Psoas muscle (tissue), 8 donors: ENCODE measurements around the gene KCNJ8. TPM values are rescaled to one million over a fixed set of nuclear protein-coding genes. Genes with fewer than 3 reads are reported as not detected.

Experiments
- ATAC-seq, 4 donors: fragments of 200-7000 bp; cut with Tn5 transposase; one replicate each; pipeline ENCODE4 v1.9.1; 2020; ENCODE audit warnings: moderate library complexity in 3 of 4, mild to moderate bottlenecking in 2 of 4
- DNase-seq, 2 donors: peaks; one replicate each; pipeline ENCODE4 v3.0.0-alpha.2; 2020
- H3K27ac ChIP-seq: fragments of 200-600 bp; one replicate; pipeline ENCODE4 v1.8.0; 2022
- H3K27me3 ChIP-seq, 3 donors: fragments of 200-600 bp in 1 of 3; one replicate each; pipeline versions ENCODE4 v1.6.1 to v1.8.0; 2013 to 2022; ENCODE audit warnings: low read length in 2 of 3, mild to moderate bottlenecking in 2 of 3, moderate library complexity in 1 of 3; ENCODE audit not compliant: insufficient read depth in 3 of 3
- H3K36me3 ChIP-seq, 2 donors: fragments of 200-600 bp in 1 of 2; one replicate each; pipeline versions ENCODE4 v1.6.1 to v1.8.0; 2013 to 2022; ENCODE audit warnings: low read depth in 1 of 2, mild to moderate bottlenecking in 1 of 2, moderate library complexity in 1 of 2; ENCODE audit not compliant: insufficient read depth in 1 of 2
- H3K4me1 ChIP-seq: fragments of 200-600 bp; one replicate; pipeline ENCODE4 v1.8.0; 2022
- H3K4me3 ChIP-seq: fragments of 200-600 bp; one replicate; pipeline ENCODE4 v1.8.0; 2022; ENCODE audit warnings: mild to moderate bottlenecking
- H3K9me3 ChIP-seq: fragments of 200-600 bp; one replicate; pipeline ENCODE4 v1.8.0; 2022
- CTCF ChIP-seq: fragments of 200-600 bp; IDR thresholded peaks from one replicate; pipeline ENCODE4 v1.8.0; 2022; ENCODE audit warnings: antibody characterized with exemption
- WGBS, 3 donors: extraction: QIAGEN DNeasy Blood & Tissue Kit; methylation state at CpG; one replicate each; pipeline versions ENCODE4 v1.1.6 to v1.1.7; 2013; 5-methylcytosine and 5-hydroxymethylcytosine counted together
- intact Hi-C, 2 donors: fragments of 100-400 bp; cut with DNase I; formaldehyde crosslinking; loops; one replicate each; pipeline versions ENCODE4 v1.11.0 to v1.14.2; 2022
- polyA plus RNA-seq, 3 donors: library from polyadenylated mRNA; stranded (reverse); fragments of 200-250 nt; gene quantifications; one replicate each; pipeline ENCODE4 v1.2.3, GENCODE V29; 2013
- total RNA-seq, 4 donors: library from RNA; stranded (reverse); fragmentation: NEBNext Ultra II Directional in 2 of 4; extraction: Animal tissue kit (Norgen Biotek cat#: 25700) in 2 of 4; gene quantifications; one replicate each; pipeline versions ENCODE4 v1.2.1 to v1.2.4, GENCODE V29; 2021 to 2023
- donor health status: healthy with polysubstance abuse.
- donor health status: DM: no; HTN: no; CAD: no; lungs with moderate emphysema.
- donor health status: Bipolar disorder and iron deficiency.
- donor health status: healthy.
- donor health status: DM: yes; HTN: yes; CAD: no.
- donor health status: DM: no; HTN: no; CAD: no.
- donor health status: DM: no; HTN: no; CAD: no.
- donor health status: DM: yes; HTN: yes; CAD: no.

Gene KCNJ8
- total and polyA plus RNA-seq, 7 donors = 3.4 to 13.3 (median 7.4) TPM

DNA sequence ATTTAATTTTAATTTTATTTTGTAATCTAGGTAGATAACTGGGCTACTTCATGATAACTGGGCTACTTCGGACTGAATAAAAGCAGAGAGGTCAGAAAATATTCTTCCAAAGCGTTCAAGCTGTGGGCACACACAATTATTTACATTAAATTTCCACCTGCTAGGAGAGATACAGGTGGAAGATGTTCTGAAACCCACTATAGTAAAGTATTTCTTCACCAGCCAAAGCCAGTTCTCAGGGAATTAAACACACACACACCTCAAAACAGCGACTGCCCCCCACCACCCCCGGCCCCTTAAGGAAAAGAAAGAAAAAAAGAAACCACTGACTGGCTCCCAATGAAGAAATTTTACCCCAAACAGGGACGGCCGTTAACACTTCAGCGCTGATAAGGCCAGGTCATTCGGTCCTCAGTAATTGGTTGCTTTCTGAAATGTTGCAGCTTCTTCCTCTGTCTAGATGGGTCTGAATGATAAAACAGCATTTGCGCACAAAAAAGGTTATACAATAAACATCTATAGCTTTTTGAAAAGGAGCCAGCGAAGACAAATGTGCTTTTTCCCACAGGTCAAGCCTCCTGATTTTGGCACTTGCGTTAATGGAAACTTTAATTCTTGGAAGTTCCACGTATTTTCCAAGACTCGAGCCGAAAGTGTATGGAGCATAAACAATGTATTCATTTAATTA, 771 bp upstream of the KCNJ8 start:
- intact Hi-C loops = no loop called here
- no peaks in the 10 kb centered on the region for H3K4me1 ChIP-seq
- TF ChIP-seq CTCF = no peak
- peak overlapping the region; percentile 71 for H3K4me3 ChIP-seq
- H3K36me3 ChIP-seq = no peaks in the 10 kb centered on the region
- ATAC-seq (no peak), DNase-seq (no peak)
- WGBS, 3 donors = 31 to 35% (median 33%) methylated on average over 14 of the region's 14 CpGs
- peak overlapping the region; percentile 39 for H3K27ac ChIP-seq
- H3K27me3 ChIP-seq = peaks cover 0 to 16% (median 0%) of the 10 kb centered on the region in 3 donors
- no peaks in the 10 kb centered on the region for H3K9me3 ChIP-seq

DNA sequence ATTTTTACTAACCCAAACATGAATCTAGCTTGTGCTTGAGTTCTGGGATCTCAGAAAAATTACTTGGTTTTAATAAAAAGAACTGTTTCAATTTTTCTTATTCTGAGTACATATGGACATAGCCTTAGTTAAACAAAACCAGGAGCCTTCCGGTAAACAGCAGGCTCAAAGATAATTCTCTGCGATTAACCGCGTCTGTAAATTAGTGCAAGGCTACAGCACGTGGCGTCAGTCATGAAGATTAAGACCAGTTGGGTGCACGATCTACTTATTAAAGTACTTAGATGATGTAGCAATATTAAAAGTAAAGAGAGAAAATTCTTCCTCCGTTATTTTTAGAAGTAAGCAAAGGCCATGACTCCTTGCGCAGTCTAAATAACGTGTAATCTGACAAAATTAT, 700 bp downstream of the KCNJ8 start:
- 9 to 14% (median 11%) methylated on average over 10 of the region's 10 CpGs for WGBS, 3 donors
- no peak for TF ChIP-seq CTCF
- Histone ChIP-seq H3K9me3 (no peaks in the 10 kb centered on the region), H3K4me1 (no peaks in the 10 kb centered on the region), H3K27me3 (peaks cover 0 to 16% (median 0%) of the 10 kb centered on the region in 3 donors), H3K27ac (no peak overlapping the region), H3K36me3 (no peaks in the 10 kb centered on the region), H3K4me3 (peak overlapping the region; percentile 71)
- intact Hi-C loops = no loop called here
- ATAC-seq = peak in 1 of 4 donors; percentile 14
- no peak for DNase-seq

DNA sequence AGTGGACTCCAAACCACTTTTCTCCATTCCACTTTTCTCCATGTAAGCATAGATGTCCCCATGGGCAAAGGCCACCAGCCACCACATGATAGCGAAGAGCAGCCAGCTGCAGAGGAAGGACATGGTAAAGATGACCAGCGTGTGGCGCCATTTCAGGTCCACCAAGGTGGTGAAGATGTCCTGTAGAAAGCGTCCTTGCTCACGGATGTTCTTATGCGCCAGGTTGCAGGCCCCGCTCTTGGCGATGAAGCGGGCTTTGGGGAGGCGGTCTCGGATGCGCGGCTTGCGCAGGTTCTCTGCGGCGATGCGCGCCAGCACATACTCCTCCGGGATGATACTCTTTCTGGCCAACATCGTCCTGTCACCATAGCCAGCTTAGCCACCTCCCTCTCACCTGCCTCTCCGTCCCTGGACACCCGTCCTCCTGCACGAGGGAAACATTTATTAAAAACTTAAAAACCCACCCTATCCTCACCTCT, 1.2 kb downstream of the KCNJ8 start:
- TF ChIP-seq CTCF = no peak
- ATAC-seq (peak in 3 of 4 donors; percentile 50 to 64 (median 64)), DNase-seq (peak; percentile 35 to 72)
- Histone ChIP-seq H3K27me3 (peaks cover 0 to 16% (median 0%) of the 10 kb centered on the region in 3 donors), H3K4me1 (no peaks in the 10 kb centered on the region), H3K9me3 (no peaks in the 10 kb centered on the region), H3K27ac (no peak overlapping the region), H3K36me3 (no peaks in the 10 kb centered on the region), H3K4me3 (peak overlapping the region; percentile 71)
- 21 to 23% (median 22%) methylated on average over 23 of the region's 23 CpGs for WGBS, 3 donors
- intact Hi-C loops = no loop called here

DNA sequence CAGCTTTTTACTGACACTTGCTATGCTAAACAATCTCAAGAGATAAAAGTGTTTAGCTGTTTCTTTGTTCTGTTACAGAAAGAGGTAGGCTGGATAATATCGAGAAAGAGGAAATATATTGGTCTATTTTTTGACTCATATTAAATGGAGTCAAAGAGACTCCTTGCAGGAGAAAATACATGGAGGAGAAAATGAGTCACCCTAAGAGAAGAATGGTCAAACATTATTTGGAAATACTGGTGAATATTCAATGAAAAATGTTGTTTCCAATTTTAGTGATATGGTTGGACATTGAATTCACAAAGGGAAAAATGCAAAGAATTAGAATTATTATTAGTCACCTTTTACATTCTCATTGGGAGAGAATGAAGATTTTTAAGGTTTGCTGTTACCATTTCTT, 3.2 kb downstream of the KCNJ8 start:
- WGBS, 3 donors = 72 to 76% (median 73%) methylated on average over 1 of the region's 1 CpG
- H3K27ac ChIP-seq = no peak overlapping the region

More for the DNA sequence above, 3.2 kb downstream of the KCNJ8 start:
- intact Hi-C loops = no loop called here
- Histone ChIP-seq H3K4me3 (peak overlapping the region; percentile 71), H3K4me1 (no peaks in the 10 kb centered on the region), H3K9me3 (no peaks in the 10 kb centered on the region), H3K27me3 (peaks cover 0 to 16% (median 0%) of the 10 kb centered on the region in 3 donors), H3K36me3 (no peaks in the 10 kb centered on the region)
- ATAC-seq = no peak
- TF ChIP-seq CTCF = no peak
- DNase-seq = no peak
